Stimulated activated CD8-positive, alpha-beta memory T cell treated with anti-CD3 and anti-CD28 coated beads, Interleukin-7, amount 100 ng/mL, for 24 hours (primary cell): ENCODE results near the gene PRRX1.

Experiments used
- DNase-seq: peaks from one replicate; pipeline ENCODE4 v3.0.0-alpha.2; 2020; ENCODE audit warnings: low read depth

Gene PRRX1

DNA sequence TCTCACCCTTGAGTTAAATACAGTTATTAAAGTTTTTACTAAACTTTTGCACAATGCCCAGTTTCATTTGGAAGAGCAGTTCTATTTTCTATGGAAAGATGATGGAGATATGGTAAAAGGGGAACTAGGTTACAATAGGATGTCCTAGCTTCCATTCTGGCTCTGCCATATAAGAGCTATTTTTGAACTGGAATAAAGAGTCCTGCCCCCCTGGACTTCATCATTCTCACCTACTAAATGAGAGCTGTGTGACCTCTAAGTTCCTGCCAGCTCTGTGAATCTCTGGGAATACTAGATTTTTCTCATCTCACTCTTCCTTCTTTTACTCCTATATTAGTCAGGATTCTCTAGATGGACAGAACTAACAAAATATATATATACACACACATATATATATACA, 106.3 kb downstream of the PRRX1 start:
- no peak for DNase-seq

DNA sequence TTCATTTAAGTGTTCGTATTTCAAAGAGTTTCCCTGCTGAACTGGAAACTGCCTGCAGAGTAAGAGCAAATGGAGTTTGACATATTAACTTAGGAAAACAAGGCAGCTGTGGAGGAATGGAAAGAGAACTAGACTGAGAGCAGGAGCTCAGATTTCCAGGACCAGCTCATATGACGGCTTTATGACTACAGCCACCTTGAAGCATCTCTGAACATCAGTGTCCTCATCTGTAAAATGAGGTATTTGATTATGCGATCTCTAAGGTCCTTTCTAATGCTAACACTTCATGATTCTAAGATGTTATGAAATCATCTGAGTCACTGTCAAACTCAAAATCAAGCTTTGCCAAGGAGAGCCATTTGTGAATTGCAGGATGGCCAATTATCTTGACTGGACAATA, 112.3 kb downstream of the PRRX1 start:
- no peak for DNase-seq

DNA sequence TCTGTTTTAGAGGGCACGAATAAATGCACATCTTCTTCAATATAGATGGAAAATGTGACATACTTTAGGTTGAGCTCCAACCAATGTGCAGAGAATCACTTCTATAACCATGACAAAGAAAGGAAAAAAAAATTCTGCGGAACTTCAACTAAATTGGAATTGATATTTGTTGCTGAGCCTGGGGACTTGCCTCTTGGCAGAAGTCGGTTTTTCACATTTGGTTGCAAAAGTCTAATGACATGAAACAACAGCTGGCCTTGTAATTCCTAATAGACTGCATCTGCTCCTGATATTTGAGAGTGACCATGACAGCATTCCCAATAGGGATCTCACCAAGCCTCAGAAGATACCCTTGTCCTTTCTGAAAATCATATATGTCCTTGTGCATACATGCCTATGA, 112.8 kb downstream of the PRRX1 start:
- DNase-seq: no peak
